ENCODE results near the gene BHLHE23.

The BHLHE23 gene

GRCh38 chr20:62980380-62980960, 26.3 kb downstream of the BHLHE23 start:
- no peak for TF ChIP-seq SIN3A (IDR thresholded peaks at IDR 0.05; ENCODE audit: borderline replicate concordance, insufficient read depth, low read length)
- no peak for TF ChIP-seq TAF1 (IDR thresholded peaks at IDR 0.05; ENCODE audit: borderline replicate concordance, insufficient read depth, low read length)
- no peak for TF ChIP-seq REST (IDR thresholded peaks at IDR 0.05; ENCODE audit: insufficient read depth in 1 of 2, low read depth in 2 of 2, low read length in 2 of 2)
- TF ChIP-seq POLR2AphosphoS5 (IDR thresholded peaks at IDR 0.05; ENCODE audit: low read depth, low read length), result no peak
- TF ChIP-seq FOXP2 (optimal IDR thresholded peaks at IDR 0.05; ENCODE audit: borderline replicate concordance, extremely low read depth, extremely low read length, insufficient read depth), result no peak

GRCh38 chr20:62979876-62980373, 26.8 kb downstream of the BHLHE23 start:
- TF ChIP-seq FOXP2 (optimal IDR thresholded peaks at IDR 0.05; ENCODE audit: borderline replicate concordance, extremely low read depth, extremely low read length, insufficient read depth) (no peak), POLR2AphosphoS5 (IDR thresholded peaks at IDR 0.05; ENCODE audit: low read depth, low read length) (no peak), SIN3A (IDR thresholded peaks at IDR 0.05; ENCODE audit: borderline replicate concordance, insufficient read depth, low read length) (no peak), REST (IDR thresholded peaks at IDR 0.05; ENCODE audit: insufficient read depth in 1 of 2, low read depth in 2 of 2, low read length in 2 of 2) (no peak), TAF1 (IDR thresholded peaks at IDR 0.05; ENCODE audit: borderline replicate concordance, insufficient read depth, low read length) (no peak)

GRCh38 chr20:62979310-62979709, 27.5 kb downstream of the BHLHE23 start:
- TF ChIP-seq FOXP2 (optimal IDR thresholded peaks at IDR 0.05; ENCODE audit: borderline replicate concordance, extremely low read depth, extremely low read length, insufficient read depth), result no peak
- no peak for TF ChIP-seq TAF1 (IDR thresholded peaks at IDR 0.05; ENCODE audit: borderline replicate concordance, insufficient read depth, low read length)
- TF ChIP-seq POLR2AphosphoS5 (IDR thresholded peaks at IDR 0.05; ENCODE audit: low read depth, low read length), result no peak
- no peak for TF ChIP-seq REST (IDR thresholded peaks at IDR 0.05; ENCODE audit: insufficient read depth in 1 of 2, low read depth in 2 of 2, low read length in 2 of 2)
- no peak for TF ChIP-seq SIN3A (IDR thresholded peaks at IDR 0.05; ENCODE audit: borderline replicate concordance, insufficient read depth, low read length)

- TF ChIP-seq FOXP2 (optimal IDR thresholded peaks at IDR 0.05; ENCODE audit: borderline replicate concordance, extremely low read depth, extremely low read length, insufficient read depth), result no peak
- TF ChIP-seq SIN3A (IDR thresholded peaks at IDR 0.05; ENCODE audit: borderline replicate concordance, insufficient read depth, low read length), result no peak
- no peak for TF ChIP-seq TAF1 (IDR thresholded peaks at IDR 0.05; ENCODE audit: borderline replicate concordance, insufficient read depth, low read length)
- TF ChIP-seq POLR2AphosphoS5 (IDR thresholded peaks at IDR 0.05; ENCODE audit: low read depth, low read length), result no peak
- TF ChIP-seq REST (IDR thresholded peaks at IDR 0.05; ENCODE audit: insufficient read depth in 1 of 2, low read depth in 2 of 2, low read length in 2 of 2), result no peak
Observed at GRCh38 chr20:62978561-62978943, 28.2 kb downstream of the BHLHE23 start.
